RCC 7860 (cell line): Measurements from ENCODE around the gene NOS1AP.

ENCODE experiments used
- DNase-seq: peaks from one replicate; pipeline ENCODE4 v3.0.0-alpha.2; 2015; ENCODE audit warnings: low spot score
- FAIRE-seq: peaks from 2 replicates; lab custom pipeline; 2012; peaks lifted over from hg19 to GRCh38; lab: Jason Lieb, UNC

NOS1AP gene

DNA sequence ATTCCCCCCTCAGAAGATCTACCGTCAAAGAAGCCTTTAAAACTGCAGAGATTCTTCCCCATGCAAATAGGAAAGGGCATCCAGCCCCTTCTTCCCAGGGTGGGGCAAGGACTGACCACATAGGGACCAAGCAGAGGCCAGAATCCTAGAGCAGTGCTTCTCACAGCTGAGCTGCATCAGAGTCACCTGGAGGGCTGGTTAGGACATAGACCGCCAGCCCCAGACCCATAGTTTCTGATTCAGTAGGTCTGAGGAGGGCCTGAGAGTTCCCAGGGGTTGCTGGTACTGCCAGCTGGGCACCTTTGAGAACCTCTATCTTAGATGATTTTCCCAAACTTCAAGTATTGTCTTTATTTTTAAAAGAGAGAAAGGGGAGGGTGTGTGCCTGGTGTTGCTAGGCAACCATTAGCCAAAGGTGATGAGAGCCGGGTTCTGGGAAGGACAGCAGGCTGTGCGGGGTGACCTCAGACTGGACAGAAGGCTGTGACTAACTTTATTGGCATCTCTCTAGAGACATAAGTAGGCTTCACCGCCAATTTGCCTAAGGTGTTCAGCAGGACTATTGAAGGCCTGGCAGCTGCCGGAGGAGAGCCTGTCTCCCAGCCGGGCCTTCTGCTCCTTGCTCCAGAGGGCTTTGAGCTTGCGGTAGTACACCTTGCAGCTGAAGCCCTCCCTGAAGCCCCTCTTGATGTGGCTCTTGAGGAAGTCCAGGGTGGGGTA, 304.2 kb downstream of the NOS1AP start:
- DNase-seq (peak; percentile 85), FAIRE-seq (no peak)

DNA sequence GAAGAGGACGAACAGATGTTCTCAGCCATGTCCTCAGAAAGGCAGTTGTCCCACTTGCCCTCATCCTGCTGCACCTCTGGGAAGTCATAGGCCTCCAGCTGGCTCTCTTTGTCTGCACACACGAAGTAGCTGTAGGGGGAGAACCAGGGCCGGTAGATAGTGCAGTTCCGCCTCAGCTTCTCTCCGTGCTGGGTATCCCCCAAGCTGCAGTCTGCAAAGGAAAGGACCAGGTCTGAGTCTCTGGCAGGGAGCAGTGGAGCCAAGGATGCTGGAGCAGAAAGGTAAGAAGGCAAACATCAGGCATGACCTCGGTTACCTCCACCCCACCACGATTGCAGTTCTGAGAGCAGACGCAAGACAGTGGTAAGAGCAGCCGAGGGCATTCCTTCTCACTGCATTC, 304.9 kb downstream of the NOS1AP start:
- FAIRE-seq: no peak
- no peak for DNase-seq

DNA sequence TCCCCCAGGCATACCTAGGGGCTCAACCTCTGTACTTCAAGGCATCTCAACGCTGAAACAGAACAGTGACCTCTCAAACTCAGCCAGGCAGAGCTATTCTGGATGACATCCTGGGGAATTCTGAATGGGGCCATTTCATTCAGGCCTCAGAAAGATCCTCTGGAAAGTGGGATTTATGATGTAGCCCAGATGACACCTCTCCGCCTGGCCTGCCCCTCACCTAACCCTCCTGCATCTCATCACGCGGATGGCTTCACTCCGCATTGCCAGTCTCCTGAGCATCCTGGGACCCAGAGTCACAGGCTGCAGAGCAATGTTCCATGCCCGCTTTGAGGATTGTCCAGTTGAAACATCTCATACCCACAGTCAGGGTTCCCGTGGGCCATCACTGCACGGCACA, 306.0 kb downstream of the NOS1AP start:
- no peak for FAIRE-seq
- no peak for DNase-seq

DNA sequence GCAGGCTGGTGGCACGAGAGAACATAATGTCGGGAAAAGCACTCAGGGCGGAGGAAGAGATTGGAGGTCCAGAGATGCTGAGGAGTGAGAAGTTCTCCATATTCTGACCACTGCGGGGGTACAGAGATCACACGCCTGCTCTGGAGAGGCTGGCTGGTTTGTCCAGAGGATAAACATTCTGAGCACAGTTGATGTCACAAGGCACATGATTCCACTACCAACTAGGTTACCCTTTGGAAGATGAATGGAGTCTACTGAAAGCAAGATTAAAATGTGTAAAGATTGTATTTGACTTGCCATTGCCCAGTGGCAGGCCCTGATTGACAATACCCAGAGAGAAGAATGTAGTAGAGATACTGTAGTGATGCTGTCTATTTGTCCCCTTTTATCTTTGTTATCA, 307.2 kb downstream of the NOS1AP start, which contains the start of gene SPATA46:
Gene SPATA46, minus strand, starts transcription at position 164 of the 400 bp plus-strand sequence. Its CDS starts 64 bp downstream, at position 100.
- FAIRE-seq: no peak
- DNase-seq: no peak

DNA sequence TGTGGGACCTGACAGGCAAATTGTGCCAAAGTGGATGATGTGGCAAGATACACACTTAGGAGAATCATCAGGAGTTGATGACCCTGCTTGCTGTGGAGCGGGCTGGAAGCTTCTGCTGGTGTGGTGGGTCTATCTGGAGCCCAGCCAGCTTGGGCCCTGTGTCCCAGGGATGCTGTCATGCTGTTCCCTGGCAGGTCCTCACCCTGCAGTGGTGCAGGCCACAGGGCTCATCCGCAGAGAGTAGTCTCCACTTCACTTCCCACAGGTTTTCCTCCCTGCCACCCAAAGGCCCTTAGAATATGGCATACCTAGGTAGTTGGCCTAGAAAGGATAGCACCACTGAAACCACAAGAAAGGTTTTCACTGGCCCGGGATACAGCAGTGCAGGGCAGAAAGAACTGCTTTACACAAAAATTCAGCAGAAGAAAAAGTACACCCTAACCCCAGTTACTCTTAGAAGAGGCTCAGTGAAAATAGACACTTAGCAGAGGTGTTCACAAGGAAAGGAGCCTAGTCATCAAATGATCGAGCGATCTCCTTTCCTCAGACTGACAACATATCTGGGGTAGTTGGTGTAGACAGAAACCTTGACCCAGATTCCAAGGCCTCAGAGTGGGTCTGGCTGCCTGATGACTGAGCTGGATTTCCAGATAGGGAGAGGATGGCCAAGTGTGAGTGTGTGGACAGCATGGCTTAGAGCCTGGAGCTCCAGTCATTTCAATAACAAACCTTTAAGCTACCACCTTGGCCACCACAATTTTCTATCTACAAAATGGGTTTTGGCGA, 310.8 kb downstream of the NOS1AP start:
- FAIRE-seq (no peak), DNase-seq (no peak)

DNA sequence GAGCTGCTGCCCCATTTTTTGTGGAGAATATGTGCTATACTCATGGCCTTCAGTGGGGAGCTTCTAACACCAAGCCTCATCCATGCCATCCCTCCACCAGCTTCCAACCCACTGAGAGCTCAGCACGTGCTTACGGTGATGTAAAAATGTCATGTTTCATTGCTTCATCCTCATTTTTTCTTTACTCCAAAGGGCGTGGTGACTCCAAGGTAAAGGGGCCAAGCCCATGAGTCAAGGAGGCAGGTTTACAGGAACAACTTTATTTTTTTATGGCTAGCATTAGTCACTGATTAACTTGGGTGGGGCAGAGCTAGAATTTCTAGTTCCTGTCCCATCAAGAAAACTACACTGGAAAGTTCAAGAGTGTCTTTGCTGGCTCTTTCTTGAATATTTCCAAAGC, 311.9 kb downstream of the NOS1AP start, which contains the start of gene C1orf226:
Gene C1orf226, plus strand, starts transcription at position 346 of the 400 bp plus-strand sequence. CDS start 174 bp downstream, outside the sequence.
- DNase-seq: no peak
- no peak for FAIRE-seq

DNA sequence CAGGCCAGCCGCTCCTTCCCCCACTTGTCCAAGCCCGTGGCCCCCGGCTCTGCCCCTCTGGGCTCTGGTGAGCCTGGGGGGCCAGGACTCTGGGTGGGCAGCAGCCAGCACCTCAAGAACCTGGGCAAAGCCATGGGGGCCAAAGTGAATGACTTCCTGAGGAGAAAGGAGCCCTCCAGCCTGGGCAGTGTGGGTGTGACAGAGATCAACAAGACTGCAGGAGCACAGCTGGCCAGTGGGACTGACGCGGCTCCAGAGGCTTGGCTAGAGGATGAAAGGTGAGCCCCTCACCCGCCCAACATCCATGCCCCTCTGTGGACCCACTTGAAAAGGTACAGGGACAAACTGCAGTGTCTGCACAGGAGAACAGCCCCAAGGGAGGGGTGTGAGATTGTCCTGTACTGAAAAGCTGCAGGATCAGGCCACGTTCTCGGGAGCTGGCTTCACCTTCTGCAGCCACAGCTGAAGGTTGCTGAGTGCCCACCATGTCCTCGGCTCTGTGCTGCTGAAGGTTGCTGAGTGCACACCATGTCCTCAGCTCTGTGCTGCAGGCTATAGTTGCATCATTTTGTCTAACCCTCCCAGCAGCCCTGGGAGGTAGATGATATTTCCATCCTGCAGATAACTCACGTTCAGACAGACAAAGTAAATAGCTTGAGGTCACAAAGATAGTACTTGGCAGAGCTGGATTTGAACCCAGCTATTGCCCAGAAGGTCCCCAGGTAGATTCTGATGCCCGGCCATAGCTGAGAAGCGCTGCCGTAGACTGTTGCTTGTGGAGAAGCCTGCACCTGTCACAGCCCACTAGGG, 312.7 kb downstream of the NOS1AP start:
- no peak for DNase-seq
- FAIRE-seq: no peak

DNA sequence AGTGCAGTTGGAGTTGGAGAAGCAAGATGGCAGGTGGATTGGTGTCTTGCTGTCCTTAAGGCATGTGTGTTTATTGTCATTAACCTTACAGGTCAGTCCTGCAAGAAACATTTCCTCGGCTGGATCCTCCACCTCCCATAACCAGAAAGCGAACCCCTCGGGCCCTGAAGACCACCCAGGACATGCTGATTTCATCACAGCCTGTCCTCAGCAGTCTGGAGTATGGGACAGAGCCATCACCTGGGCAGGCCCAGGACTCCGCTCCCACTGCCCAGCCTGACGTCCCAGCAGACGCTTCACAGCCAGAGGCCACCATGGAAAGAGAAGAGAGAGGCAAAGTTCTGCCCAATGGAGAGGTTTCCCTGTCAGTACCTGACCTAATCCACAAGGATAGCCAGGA, 313.6 kb downstream of the NOS1AP start:
- no peak for FAIRE-seq
- DNase-seq: no peak

DNA sequence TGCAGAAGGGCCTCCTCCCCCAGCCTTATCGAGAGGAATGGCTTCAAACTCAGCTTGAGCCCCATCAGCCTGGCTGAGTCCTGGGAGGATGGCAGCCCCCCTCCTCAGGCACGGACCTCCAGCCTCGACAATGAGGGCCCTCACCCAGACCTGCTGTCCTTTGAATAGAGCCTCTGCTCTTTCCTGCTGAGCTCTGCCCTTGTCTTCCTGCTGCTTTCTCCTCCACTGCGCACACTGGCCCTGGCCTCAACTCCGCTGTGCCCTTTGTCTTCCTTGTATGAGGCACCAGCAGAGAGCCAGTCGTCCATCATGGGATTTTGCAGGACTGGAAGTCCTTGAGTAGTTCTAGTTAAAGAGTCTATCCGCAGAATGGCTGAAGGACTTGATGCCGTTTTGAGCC, 314.0 kb downstream of the NOS1AP start:
- no peak for FAIRE-seq

DNA sequence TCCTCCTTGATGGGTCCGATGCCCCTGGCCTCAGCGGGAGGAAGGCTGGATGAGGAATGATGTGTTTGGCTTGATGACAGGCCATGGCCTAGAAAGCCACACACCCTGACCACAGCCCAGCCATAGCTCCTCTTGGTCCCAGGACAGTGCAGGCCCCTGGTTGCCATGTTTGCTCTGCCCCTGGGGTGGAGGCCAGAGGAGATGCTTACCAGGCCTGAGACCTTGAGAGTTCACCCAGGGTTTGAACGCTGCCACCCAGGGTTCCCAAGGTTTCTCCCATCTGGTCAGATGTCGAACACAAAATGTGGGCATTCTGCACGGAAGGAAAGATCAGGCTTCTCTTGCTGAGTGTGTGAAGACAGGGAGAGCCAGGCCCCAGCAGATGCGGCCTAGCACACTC, 314.6 kb downstream of the NOS1AP start:
- DNase-seq (no peak), FAIRE-seq (no peak)

More for the DNA sequence above, 314.0 kb downstream of the NOS1AP start:
- no peak for DNase-seq

DNA sequence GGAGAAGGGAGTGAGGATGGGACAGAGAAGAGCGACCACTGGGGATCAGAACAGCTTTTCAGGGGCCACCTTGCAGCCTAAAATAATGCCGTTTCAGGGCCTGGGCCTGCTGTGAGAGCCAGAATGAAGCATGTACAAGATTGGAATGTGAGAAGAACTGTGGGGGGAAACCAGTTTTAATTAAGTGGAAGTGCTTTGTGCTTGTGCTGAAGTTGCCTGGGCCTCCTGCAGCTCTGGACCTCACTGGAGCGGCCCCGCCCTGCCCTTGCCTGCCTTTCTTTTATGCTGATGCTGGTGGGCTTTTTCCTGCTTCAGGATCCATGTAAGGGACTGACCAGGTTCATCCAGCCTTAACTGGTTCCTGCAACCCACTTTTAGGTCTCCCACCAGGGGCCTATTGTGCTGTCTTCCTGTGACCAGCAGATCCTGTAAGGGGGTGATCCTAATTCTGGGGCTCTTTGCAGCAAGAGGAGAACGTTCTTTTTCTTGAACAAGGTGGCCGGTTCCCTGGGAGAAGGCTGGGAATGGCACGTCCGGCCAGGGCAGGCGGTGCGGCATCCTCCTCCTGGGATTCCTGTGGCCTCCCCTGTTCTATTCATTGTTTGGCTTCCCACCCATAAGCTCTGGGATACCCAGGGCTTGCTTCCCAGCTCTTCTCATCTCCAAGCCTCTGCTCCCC, 315.2 kb downstream of the NOS1AP start:
- FAIRE-seq: no peak
- DNase-seq: no peak

DNA sequence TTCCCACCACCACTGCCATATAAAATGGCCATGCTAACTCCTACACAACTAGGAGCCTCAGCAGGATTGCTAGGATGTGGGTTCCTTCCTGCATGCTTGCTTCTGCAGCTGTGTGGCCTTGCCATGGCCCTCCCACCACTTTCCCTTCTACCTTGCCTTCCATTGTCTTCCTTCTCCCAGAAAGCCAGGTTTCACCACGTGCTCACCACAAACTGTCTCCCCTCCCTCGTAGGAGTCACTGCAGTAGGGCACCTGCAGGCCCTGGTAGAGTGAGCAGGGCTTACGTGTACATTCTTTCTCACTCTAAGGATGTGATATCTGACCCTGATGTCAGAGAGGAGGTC, 315.8 kb downstream of the NOS1AP start:
- no peak for DNase-seq
- no peak for FAIRE-seq

DNA sequence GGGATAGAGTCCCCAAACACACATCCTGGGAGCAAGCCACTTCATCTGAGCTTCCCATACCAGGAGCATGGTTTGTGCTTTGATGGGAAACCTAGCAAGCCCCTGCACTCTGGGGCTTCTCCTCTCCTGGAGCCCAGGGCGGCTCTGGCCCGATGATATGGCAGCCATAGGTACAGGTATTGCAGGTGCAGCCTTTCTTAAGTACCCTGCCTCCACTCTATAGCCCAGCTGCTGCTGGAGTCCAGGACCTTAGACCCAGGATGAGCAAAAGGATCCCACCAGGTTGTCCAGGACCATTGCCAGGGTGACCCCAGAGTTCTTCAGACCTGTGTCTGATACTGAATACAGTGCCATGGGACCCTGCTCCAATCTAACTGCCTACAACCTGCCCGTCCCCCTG, 316.2 kb downstream of the NOS1AP start:
- DNase-seq: no peak
- FAIRE-seq: no peak

DNA sequence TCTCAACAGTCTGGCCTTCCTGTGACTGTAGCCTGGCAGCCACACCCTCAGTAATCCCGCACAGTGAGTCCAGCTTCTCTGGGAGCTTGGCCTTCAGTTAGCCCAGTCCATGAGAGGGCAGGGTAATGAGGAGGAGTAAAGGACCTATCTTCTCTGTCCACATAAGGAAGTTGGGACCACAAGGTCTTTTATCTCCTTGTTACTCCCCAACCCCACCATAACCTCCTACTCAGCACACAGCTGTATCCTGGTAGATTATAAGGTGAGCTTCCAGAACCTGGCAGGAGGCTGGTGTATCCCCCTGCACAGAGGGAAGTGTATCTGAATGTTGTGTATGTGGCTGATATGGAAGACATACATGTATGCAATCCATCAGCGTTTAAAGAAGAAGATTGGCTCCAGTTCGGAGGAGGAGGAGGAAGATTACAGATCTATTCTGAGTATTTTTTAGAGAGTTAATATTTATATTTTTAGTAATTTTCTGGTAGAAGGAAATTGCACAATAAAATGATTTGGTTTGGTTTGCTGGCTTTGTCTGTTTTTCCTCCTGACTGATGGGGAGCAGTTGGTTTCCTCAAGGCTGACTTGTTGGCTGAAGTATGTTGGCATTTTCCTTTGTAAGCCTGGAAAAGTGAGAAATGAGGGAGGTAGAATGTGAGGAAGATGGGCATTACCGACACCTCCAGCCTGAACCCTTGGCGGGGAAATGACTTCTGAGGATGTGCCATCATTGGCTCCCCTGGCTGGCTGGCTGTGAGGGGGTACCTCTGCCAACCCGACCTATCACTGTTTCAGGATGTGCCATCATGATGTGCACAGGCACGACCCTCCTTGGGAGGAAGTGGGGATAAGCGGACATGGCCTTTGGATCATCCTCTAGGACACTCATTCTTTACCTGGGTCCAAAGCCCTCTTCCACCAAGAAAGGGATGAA, 317.1 kb downstream of the NOS1AP start:
- DNase-seq: no peak
- no peak for FAIRE-seq

DNA sequence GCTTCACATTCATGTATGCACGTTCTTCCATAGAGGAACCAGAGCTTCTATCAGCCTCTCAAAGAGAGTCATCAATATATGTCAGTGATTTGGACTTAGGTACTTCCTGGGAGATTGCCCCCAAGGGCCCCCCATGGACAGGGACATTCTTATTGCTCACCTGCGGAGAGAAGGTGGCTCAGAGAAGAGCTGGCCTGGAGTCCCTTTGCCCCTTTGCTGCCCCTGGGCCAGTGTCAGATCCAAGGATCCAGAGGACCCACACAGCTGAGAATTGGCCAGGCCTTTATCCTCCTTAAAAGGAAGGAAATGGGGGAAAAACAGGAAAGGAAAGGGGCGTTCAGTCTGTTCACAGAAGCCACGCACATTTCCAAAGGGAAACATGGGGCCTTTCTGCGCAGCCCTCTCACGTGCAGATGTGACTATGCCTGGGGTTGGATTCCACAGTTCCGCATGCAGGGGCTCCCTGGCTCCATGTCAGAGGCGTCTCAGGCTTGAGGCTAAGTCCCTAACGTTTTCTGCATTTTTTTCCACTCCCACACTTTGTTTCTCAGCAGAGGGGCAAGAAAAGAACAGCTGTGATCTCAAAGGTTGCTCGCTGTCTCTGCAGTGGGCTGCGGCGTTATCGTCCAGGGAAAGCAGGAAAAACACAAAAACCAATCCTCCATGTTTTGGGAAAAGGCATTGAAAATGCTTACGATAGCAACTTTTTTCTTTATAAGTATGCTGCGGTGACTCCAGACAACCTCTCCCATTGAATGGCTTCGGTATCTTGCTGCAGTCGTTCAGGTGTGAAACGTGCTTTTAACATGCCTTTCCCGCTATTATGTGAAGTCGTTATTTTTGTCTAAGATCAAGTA, 318.0 kb downstream of the NOS1AP start:
- no peak for DNase-seq
- no peak for FAIRE-seq

DNA sequence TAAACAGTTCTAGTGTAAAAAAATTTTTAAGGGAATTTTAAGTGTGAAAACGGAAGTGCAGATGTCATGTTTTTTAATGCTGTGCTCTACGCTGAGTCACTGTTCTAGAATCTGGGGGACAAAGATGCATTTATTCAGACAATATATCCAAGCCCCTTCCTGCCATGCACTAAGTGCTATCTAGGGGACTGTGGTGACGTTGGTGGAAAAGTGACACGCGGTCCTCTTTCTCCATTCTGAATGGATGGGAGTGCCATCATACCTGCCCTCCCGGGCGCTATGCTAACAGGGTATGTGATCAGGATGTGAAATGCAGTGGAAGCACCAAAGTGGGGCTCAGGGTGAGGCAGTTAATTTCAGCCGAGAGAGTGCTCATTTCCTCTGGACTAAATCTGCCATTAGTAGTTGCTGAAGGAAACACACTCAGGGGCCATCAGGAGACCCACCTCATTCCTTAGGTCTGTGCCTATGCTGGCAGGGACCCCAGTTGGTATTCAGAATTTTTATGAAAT, 318.6 kb downstream of the NOS1AP start:
- DNase-seq (no peak), FAIRE-seq (no peak)

DNA sequence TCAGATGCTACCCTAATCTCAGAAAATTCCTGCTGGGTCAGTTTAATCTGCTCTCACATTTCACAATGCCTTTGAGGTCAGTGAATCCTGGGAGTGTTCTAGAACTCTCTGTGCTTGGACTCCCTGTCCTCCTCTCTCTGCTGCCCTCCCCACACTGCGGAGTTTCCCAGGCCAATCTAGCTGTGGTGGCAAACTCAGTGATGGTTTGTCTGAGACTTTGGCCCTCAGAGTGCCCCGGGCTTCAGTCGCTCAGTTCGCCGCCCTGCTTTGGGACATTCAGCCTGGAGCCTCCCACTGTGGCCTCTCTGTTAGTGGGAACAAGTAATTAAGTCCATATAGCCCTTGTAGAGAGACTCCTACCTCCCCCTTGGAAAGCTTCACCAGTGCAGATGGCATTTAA, 319.1 kb downstream of the NOS1AP start:
- no peak for FAIRE-seq
- no peak for DNase-seq

DNA sequence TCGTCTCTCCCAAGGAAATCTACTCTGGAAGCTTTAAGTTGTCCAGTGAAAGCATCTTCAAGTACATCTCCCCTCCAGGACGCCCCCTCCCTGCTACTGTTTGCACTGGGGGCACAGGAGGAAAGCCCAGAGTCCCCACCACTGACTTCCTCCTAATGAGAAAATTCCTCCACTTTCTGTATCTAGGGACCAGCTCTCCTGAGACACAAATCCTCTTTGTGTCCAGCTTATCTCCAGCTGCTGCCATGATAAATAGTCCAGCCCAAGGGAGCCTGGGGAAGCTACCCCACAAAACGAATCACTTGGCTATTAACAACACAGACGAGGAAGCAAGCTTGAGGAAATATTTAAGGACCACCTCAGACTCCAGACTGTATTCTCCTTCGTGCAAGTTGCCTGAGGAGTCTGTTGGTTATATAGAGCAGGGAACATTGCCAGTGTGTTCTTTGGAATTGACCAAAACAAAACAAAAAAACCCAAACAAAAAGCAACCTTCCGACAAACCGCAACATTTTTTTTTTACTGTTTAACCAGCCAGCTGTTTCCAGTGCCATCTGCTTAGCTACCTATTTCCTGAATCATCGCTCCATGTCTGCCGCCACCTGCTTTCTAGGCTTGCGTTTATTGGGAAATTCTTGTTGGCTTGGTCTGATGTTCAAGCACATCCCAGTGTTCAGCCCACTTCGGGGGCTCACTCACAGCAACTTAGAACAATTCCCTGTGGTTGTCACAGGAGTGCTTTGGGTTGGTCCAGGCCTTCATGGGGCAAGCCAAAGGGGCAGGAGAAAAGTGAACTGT, 319.7 kb downstream of the NOS1AP start:
- FAIRE-seq (no peak), DNase-seq (no peak)
